Measurements from ENCODE around the gene PLIN4. TPM values are rescaled to one million over a fixed set of nuclear protein-coding genes. Genes with fewer than 3 reads are reported as not detected.

The PLIN4 gene
- total RNA-seq, 1 donor from 2014 or later = 69.5 TPM

DNA sequence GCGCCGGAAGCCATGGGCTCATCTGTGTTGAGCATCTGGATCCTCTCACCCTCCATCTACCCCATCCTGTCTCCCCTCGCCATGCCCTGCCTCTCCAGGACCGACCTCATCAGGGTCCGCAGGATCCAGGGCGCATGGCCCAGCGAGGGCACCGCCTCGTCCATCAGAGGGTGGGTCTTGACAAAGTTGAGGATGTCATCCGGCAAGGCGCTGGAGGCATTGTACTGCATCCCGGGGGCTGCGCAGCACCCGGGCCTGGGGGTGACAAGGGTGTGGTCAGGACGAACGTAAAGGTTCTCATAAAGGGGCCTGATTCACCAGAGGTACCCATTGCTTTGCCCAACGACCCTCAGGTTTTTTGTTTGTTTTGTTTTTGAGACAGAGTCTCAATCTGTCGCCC lies 31.7 kb upstream of the PLIN4 start:
- Histone ChIP-seq H3K4me3 (no peak overlapping the region), H3K27ac (no peak overlapping the region), H3K27me3 (no peaks in the 10 kb centered on the region), H3K4me1 (no peaks in the 10 kb centered on the region), H3K36me3 (no peaks in the 10 kb centered on the region), H3K9me3 (no peaks in the 10 kb centered on the region)
- no peak for TF ChIP-seq POLR2A (IDR thresholded peaks at IDR 0.05)
- TF ChIP-seq POLR2AphosphoS5 (IDR thresholded peaks at IDR 0.05; ENCODE audit: insufficient read depth in 1 of 2, low read depth in 1 of 2) = no peak
- TF ChIP-seq, protein P1, sequence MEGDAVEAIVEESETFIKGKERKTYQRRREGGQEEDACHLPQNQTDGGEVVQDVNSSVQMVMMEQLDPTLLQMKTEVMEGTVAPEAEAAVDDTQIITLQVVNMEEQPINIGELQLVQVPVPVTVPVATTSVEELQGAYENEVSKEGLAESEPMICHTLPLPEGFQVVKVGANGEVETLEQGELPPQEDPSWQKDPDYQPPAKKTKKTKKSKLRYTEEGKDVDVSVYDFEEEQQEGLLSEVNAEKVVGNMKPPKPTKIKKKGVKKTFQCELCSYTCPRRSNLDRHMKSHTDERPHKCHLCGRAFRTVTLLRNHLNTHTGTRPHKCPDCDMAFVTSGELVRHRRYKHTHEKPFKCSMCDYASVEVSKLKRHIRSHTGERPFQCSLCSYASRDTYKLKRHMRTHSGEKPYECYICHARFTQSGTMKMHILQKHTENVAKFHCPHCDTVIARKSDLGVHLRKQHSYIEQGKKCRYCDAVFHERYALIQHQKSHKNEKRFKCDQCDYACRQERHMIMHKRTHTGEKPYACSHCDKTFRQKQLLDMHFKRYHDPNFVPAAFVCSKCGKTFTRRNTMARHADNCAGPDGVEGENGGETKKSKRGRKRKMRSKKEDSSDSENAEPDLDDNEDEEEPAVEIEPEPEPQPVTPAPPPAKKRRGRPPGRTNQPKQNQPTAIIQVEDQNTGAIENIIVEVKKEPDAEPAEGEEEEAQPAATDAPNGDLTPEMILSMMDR (IDR thresholded peaks at IDR 0.05) = no peak
- intact Hi-C loops (cut with DNase I) = no loop called here
- DNase-seq (ENCODE audit: extremely low spot score in 2 of 2) = no peak

DNA sequence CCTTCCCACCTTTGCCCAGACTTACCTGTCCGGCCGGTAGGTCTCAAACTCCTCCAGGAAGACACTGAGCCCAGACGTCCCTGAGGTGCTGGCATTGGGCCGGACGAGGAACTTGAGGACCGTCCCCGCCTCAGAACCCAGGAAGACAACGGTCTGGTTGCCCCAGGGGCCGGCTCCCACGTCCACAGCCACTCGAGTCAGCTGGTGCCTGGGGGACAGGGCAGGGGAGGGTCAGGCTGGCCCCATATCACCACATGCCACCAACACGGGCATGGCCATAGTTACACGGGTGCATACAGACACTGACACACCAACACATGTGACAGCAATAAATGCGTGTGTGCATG lies 29.9 kb upstream of the PLIN4 start:
- Histone ChIP-seq H3K4me3 (no peak overlapping the region), H3K9me3 (no peaks in the 10 kb centered on the region), H3K36me3 (no peaks in the 10 kb centered on the region), H3K27ac (no peak overlapping the region), H3K4me1 (no peaks in the 10 kb centered on the region), H3K27me3 (no peaks in the 10 kb centered on the region)
- no peak for TF ChIP-seq POLR2A (IDR thresholded peaks at IDR 0.05)
- TF ChIP-seq, protein P1 (IDR thresholded peaks at IDR 0.05) = no peak
- TF ChIP-seq POLR2AphosphoS5 (IDR thresholded peaks at IDR 0.05; ENCODE audit: insufficient read depth in 1 of 2, low read depth in 1 of 2) = no peak
- DNase-seq (ENCODE audit: extremely low spot score in 2 of 2) = no peak
- intact Hi-C loops (cut with DNase I) = no loop called here

DNA sequence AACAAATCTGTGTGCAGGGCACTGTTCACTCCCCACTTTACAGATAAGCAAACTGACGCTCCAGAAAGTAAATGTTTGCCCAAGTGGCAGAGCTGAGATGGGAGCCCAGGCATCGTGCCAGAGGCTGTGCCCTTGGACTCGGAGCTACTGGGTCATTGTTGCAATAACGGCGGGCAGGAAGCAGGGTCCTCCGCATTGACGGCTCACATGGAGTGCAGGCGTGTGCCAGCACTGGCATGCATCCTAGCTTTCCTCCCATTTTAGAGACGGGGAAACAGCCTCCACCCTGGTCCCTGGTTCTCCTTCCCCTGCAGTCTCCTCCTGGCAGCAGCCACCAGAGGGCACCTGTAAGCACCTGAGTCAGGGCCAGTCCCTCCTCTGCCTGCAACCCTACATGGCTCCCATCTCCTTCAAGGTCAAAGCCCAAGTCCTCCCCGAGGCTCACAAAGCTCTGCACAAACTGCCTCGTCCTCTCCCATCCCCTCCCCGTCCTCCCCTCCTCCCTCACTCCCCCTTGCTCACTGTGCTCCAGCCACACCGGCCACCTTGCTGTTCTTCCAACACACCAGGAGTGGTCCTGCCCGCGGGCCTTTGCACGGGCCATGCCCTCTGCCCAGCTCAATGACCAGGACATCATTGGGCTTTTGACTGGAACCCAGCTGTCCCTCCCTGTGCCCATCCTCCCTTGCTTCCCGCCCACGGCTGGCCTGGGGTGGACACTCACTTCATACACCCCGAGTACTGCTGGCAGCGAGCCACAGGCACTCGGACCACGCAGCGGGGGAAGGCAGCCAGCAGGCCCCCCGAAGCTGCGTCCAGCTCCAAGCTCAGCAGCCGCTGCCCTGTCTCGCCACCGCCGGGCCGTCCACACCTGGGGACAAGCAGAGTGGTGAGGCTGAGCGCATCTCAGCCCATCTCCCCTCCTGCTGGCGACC lies 29.3 kb upstream of the PLIN4 start:
- intact Hi-C loops (cut with DNase I) = no loop called here
- no peak for DNase-seq (ENCODE audit: extremely low spot score in 2 of 2)
- H3K27ac ChIP-seq = no peak overlapping the region
- no peaks in the 10 kb centered on the region for H3K36me3 ChIP-seq
- no peaks in the 10 kb centered on the region for H3K4me1 ChIP-seq
- no peaks in the 10 kb centered on the region for H3K9me3 ChIP-seq
- TF ChIP-seq, protein P1 (IDR thresholded peaks at IDR 0.05) = no peak
- TF ChIP-seq POLR2AphosphoS5 (IDR thresholded peaks at IDR 0.05; ENCODE audit: insufficient read depth in 1 of 2, low read depth in 1 of 2) (no peak), POLR2A (IDR thresholded peaks at IDR 0.05) (no peak)
- no peak overlapping the region for H3K4me3 ChIP-seq
- H3K27me3 ChIP-seq = no peaks in the 10 kb centered on the region

DNA sequence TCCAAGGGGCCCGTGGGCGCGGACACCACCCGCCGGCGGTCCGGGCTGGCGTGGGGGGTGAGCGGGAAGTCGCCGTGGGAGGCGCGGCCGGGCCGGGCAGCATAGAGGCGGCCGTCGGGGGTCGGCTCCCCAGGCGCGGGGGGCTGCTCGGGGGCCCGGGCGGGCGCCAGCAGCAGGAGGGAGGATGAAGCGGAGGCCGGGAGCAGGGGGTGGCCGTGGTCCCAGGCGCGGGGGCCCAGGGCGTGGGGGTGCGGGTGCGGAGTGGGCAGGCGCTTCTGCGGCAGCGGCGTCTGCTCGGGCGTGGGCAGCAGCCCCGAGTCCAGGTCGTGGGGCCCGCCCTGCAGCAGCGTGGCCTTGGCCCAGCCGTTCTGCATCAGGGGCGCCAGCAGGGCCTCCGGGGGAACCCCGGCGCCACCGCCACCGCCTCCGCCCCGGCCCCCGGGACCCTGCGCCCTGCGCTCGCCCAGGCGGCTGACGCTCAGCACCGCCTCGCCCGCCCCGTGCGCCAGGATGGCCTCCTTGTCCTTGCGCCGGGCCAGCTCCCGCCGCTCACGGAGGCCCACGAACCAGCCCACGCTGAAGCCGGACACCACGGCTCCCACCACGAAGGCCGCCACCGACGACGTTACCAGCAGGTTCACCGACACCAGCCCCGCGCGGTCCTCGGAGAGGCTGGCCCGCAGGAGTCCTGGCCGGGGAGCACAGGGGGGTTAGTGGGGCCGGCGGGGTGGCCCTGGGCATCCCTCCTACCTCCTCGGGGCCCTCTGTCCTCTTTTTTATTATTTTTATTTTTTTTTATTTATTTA lies 25.8 kb upstream of the PLIN4 start:
- no peaks in the 10 kb centered on the region for H3K36me3 ChIP-seq
- H3K4me3 ChIP-seq = no peak overlapping the region
- intact Hi-C loops (cut with DNase I) = no loop called here
- no peaks in the 10 kb centered on the region for H3K9me3 ChIP-seq
- no peak overlapping the region for H3K27ac ChIP-seq
- no peaks in the 10 kb centered on the region for H3K4me1 ChIP-seq
- no peak for DNase-seq (ENCODE audit: extremely low spot score in 2 of 2)
- no peak for TF ChIP-seq POLR2A (IDR thresholded peaks at IDR 0.05)
- TF ChIP-seq, protein P1 (IDR thresholded peaks at IDR 0.05) = no peak
- no peak for TF ChIP-seq POLR2AphosphoS5 (IDR thresholded peaks at IDR 0.05; ENCODE audit: insufficient read depth in 1 of 2, low read depth in 1 of 2)
- no peaks in the 10 kb centered on the region for H3K27me3 ChIP-seq

Data from vagina (tissue), 2 donors.